ENCODE data around the gene NBAS. TPM values are rescaled to one million over a fixed set of nuclear protein-coding genes. Genes with fewer than 3 reads are reported as not detected.
A peak's percentile ranks its signal among the peaks of the same experiment; 100 is the strongest.

The NBAS gene
- total and polyA plus RNA-seq, 2 donors (not counting 1 experiment from before 2014, with no cell fraction given): 27.0 to 124 TPM

DNA sequence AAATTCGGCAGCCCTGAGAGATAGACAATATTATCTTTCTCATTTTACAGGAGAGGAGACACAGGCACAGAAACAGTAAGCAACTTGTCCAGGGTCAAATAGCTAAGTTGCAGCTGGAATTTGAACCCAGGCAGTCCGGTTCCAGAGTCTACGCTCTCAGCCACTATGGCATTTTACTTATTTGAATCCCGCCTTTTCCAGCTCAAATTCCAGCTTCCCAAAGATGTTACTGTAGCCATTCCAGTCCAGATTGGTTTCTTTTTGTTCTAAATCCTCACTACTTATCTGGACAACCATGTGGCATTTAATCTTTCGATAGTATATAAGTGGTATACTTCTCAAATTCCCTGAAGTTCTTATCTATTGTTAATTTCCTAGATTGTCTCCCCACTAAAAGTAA is 125.7 kb downstream of the NBAS start:
- H3K4me1 ChIP-seq (ENCODE audit: control insufficient read depth, extremely low read depth, insufficient read depth, low read length): no peaks in the 10 kb centered on the region
- H3K9ac ChIP-seq (ENCODE audit: insufficient read depth, low read length): no peak overlapping the region
- H3K27ac ChIP-seq (ENCODE audit: insufficient read depth, low read length): no peak overlapping the region
- TF ChIP-seq CTCF (conservative IDR thresholded peaks at IDR 0.05 in 1 of 2, IDR thresholded peaks at IDR 0.05 in 1 of 2; ENCODE audit: low read depth in 1 of 2, low read length in 2 of 2): no peak
- no peak for TF ChIP-seq EZH2 (IDR thresholded peaks at IDR 0.05; ENCODE audit: low read length, missing control alignments)
- no peaks in the 10 kb centered on the region for H3K27me3 ChIP-seq (ENCODE audit: control insufficient read depth, insufficient read depth, low read length)
- H2AFZ ChIP-seq (ENCODE audit: low read length): no peak overlapping the region
- peak in 1 of 2 donors; percentile 17 for DNase-seq (ENCODE audit: low read depth in 2 of 2)
- no peaks in the 10 kb centered on the region for H4K20me1 ChIP-seq (ENCODE audit: control insufficient read depth, extremely low read depth, insufficient read depth, low read length)
- H3K9me3 ChIP-seq (ENCODE audit: control insufficient read depth, insufficient read depth, low read depth, low read length): no peaks in the 10 kb centered on the region
- H3K36me3 ChIP-seq (ENCODE audit: control insufficient read depth, insufficient read depth, low read length): no peaks in the 10 kb centered on the region
- H3K4me3 ChIP-seq (replicated peaks in 1 of 4; ENCODE audit: control extremely low read depth in 1 of 4, insufficient read depth in 1 of 4, low read depth in 3 of 4, low read length in 4 of 4): no peak overlapping the region
- no peak overlapping the region for H3K4me2 ChIP-seq (ENCODE audit: extremely low read depth, insufficient read depth, low read length)
- no peaks in the 10 kb centered on the region for H3K79me2 ChIP-seq (ENCODE audit: control insufficient read depth, insufficient read depth, low read length)

DNA sequence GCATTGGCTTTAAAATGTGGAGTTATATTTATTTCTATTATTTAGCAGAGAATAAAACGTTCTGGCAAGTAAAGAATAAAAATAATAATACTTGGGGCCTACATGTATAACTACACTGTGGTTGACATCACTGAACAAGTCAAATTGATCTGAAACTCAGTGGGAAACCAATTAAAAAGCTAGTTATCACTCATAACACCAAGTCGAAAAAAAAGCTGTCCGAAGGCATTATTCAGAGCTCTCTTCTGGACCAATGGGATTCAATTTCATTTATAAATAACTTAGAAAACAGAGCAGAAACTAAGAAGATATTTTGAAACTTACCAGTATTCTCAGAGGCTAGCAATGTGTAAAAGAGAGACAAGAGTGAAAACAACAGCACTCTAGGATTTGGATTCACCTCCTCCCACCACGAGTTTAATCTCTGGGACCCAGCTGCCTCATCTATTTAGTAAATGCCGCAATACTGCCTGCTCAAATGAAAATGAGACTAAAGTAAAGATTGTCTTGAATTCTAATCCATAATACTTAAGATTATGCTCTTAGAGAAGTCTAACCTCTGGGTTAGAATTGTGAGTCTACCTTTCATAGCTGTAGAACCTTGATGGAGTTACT is 128.4 kb downstream of the NBAS start:
- Histone ChIP-seq H3K4me3 (replicated peaks in 1 of 4; ENCODE audit: control extremely low read depth in 1 of 4, insufficient read depth in 1 of 4, low read depth in 3 of 4, low read length in 4 of 4) (no peak overlapping the region), H3K9me3 (ENCODE audit: control insufficient read depth, insufficient read depth, low read depth, low read length) (no peaks in the 10 kb centered on the region), H3K27ac (ENCODE audit: insufficient read depth, low read length) (no peak overlapping the region), H3K9ac (ENCODE audit: insufficient read depth, low read length) (no peak overlapping the region), H3K79me2 (ENCODE audit: control insufficient read depth, insufficient read depth, low read length) (no peaks in the 10 kb centered on the region), H2AFZ (ENCODE audit: low read length) (no peak overlapping the region), H4K20me1 (ENCODE audit: control insufficient read depth, extremely low read depth, insufficient read depth, low read length) (no peaks in the 10 kb centered on the region), H3K36me3 (ENCODE audit: control insufficient read depth, insufficient read depth, low read length) (no peaks in the 10 kb centered on the region), H3K4me1 (ENCODE audit: control insufficient read depth, extremely low read depth, insufficient read depth, low read length) (no peaks in the 10 kb centered on the region), H3K27me3 (ENCODE audit: control insufficient read depth, insufficient read depth, low read length) (no peaks in the 10 kb centered on the region), H3K4me2 (ENCODE audit: extremely low read depth, insufficient read depth, low read length) (no peak overlapping the region)
- no peak for TF ChIP-seq EZH2 (IDR thresholded peaks at IDR 0.05; ENCODE audit: low read length, missing control alignments)
- TF ChIP-seq CTCF (conservative IDR thresholded peaks at IDR 0.05 in 1 of 2, IDR thresholded peaks at IDR 0.05 in 1 of 2; ENCODE audit: low read depth in 1 of 2, low read length in 2 of 2): no peak
- DNase-seq (ENCODE audit: low read depth in 2 of 2): no peak

DNA sequence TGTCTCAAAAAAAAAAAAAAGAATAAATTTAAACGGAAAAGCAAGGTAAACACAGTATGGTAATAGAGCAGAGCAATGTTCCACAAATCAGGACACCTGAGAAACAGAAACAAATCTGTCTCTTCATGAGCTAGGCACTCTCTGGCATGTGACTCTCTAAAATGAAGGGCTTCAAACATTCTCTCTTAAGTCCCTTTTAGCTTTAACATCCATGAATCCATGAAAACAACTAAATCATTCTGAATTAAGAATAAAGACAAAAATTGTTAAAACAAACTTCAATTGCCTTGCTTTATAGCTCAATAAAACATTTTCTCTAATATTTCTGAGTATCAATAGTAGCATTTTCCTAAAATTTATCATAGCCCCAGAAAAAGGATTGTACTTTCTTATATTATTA is 132.1 kb downstream of the NBAS start:
- Histone ChIP-seq H3K27me3 (ENCODE audit: control insufficient read depth, insufficient read depth, low read length) (no peaks in the 10 kb centered on the region), H3K4me1 (ENCODE audit: control insufficient read depth, extremely low read depth, insufficient read depth, low read length) (no peaks in the 10 kb centered on the region), H2AFZ (ENCODE audit: low read length) (no peak overlapping the region), H3K9me3 (ENCODE audit: control insufficient read depth, insufficient read depth, low read depth, low read length) (no peaks in the 10 kb centered on the region), H4K20me1 (ENCODE audit: control insufficient read depth, extremely low read depth, insufficient read depth, low read length) (no peaks in the 10 kb centered on the region), H3K4me2 (ENCODE audit: extremely low read depth, insufficient read depth, low read length) (no peak overlapping the region), H3K36me3 (ENCODE audit: control insufficient read depth, insufficient read depth, low read length) (no peaks in the 10 kb centered on the region), H3K27ac (ENCODE audit: insufficient read depth, low read length) (no peak overlapping the region), H3K79me2 (ENCODE audit: control insufficient read depth, insufficient read depth, low read length) (no peaks in the 10 kb centered on the region), H3K9ac (ENCODE audit: insufficient read depth, low read length) (no peak overlapping the region), H3K4me3 (replicated peaks in 1 of 4; ENCODE audit: control extremely low read depth in 1 of 4, insufficient read depth in 1 of 4, low read depth in 3 of 4, low read length in 4 of 4) (no peak overlapping the region)
- no peak for TF ChIP-seq CTCF (conservative IDR thresholded peaks at IDR 0.05 in 1 of 2, IDR thresholded peaks at IDR 0.05 in 1 of 2; ENCODE audit: low read depth in 1 of 2, low read length in 2 of 2)
- no peak for TF ChIP-seq EZH2 (IDR thresholded peaks at IDR 0.05; ENCODE audit: low read length, missing control alignments)
- DNase-seq (ENCODE audit: low read depth in 2 of 2): no peak
